HCT116 (cell line): Measurements from ENCODE around the gene SPTBN4. TPM values are rescaled to one million over a fixed set of nuclear protein-coding genes. Genes with fewer than 3 reads are reported as not detected.

Experiments used
- ATAC-seq: fragments of 200-7000 bp; cut with Tn5 transposase; 2 replicates; pipeline ENCODE4 v1.9.1; 2020; ENCODE audit warnings: mild to moderate bottlenecking, moderate library complexity
- BruUV-seq: library from RNA; stranded (reverse); fragments of 400-500 nt; replicated peaks from 2 replicates; lab custom pipeline; 2021; lab: Mats Ljungman, UMichigan
- CTCF ChIA-PET: fragments of 300-600 bp; sonication (Branson Sonifier 250); formaldehyde crosslinking; loops from one replicate; lab custom pipeline; 2021; ENCODE audit warnings: antibody characterized with exemption; lab: Charles Lee
- POLR2A ChIA-PET: fragments of 300-600, 350-600 bp; sonication (Branson Sonifier 250); formaldehyde crosslinking; loops from one replicate; lab custom pipeline; 2021; ENCODE audit warnings: antibody characterized with exemption; lab: Charles Lee
- RAD21 ChIA-PET, 2 experiments: fragments of 300-600 bp; sonication (Branson Sonifier 250); formaldehyde crosslinking; loops; one replicate each; lab custom pipeline; 2023; ENCODE audit warnings: low total read pairs in 2 of 2; ENCODE audit not compliant: uncharacterized antibody in 2 of 2, unreplicated experiment in 2 of 2, low non-redundant PET in 1 of 2; lab: Charles Lee
- DNase-seq: peaks from one replicate; pipeline ENCODE4 v3.0.0-alpha.2; 2010; ENCODE audit warnings: low read depth, low spot score
- H2AFZ ChIP-seq: fragments of 200-600 bp; shearing (Covaris generic), sonication (generic); 2 replicates; pipeline ENCODE4 v1.6.1; 2017; ENCODE audit warnings: low read depth, mixed run types, mixed read lengths, antibody characterized with exemption, low read length; ENCODE audit not compliant: poor library complexity, severe bottlenecking
- H3K27ac ChIP-seq: 2 replicates; pipeline ENCODE4 v1.5.1; 2012; ENCODE audit warnings: low read depth, low read length
- H3K27me3 ChIP-seq: fragments of 200-600 bp; sonication (generic); 2 replicates; pipeline ENCODE4 v1.6.1; 2016; ENCODE audit warnings: mixed run types, low read length, mixed read lengths; ENCODE audit not compliant: insufficient read depth
- H3K36me3 ChIP-seq, 2 experiments: fragments of 200-500 bp in 1 of 2; fragments of 200-600 bp in 1 of 2; sonication (Bioruptor generic) in 1 of 2; sonication (generic) in 1 of 2; 2 replicates each; pipeline versions ENCODE4 v1.5.1 to v1.6.1; 2014 to 2016; ENCODE audit warnings: low read length in 2 of 2, inconsistent platforms in 1 of 2, mixed read lengths in 1 of 2, mixed run types in 1 of 2; ENCODE audit not compliant: insufficient read depth in 2 of 2, control insufficient read depth in 1 of 2
- H3K4me1 ChIP-seq, 2 experiments: fragments of 200-600 bp in 1 of 2; sonication (generic) in 1 of 2; 2 replicates each; pipeline versions ENCODE4 v1.5.1 to v1.6.1; 2012 to 2017; ENCODE audit warnings: low read length in 2 of 2, inconsistent platforms in 1 of 2, mild to moderate bottlenecking in 1 of 2, mixed read lengths in 1 of 2, mixed run types in 1 of 2, moderate library complexity in 1 of 2; ENCODE audit not compliant: insufficient read depth in 2 of 2, control insufficient read depth in 1 of 2
- H3K4me2 ChIP-seq: fragments of 200-600 bp; sonication (generic); 2 replicates; pipeline ENCODE4 v1.6.1; 2017; ENCODE audit warnings: mixed run types, low read length, mixed read lengths
- H3K4me3 ChIP-seq, 2 experiments: fragments of 200-600 bp in 1 of 2; sonication (generic) in 1 of 2; replicated peaks in 1 of 2; 2 replicates each; pipeline ENCODE4 v1.5.1; 2011 to 2016; ENCODE audit warnings: low read length in 2 of 2, control low read depth in 1 of 2, low read depth in 1 of 2, mild to moderate bottlenecking in 1 of 2, mixed read lengths in 1 of 2, mixed run types in 1 of 2
- H3K79me2 ChIP-seq: fragments of 200-600 bp; sonication (generic); 2 replicates; pipeline ENCODE4 v1.6.1; 2017; ENCODE audit warnings: mild to moderate bottlenecking, mixed run types, low read length, moderate library complexity, mixed read lengths; ENCODE audit not compliant: insufficient read depth
- H3K9ac ChIP-seq: fragments of 200-600 bp; sonication (generic); 2 replicates; pipeline ENCODE4 v1.6.1; 2016; ENCODE audit warnings: low read length, mixed read lengths
- H3K9me2 ChIP-seq: fragments of 200-600 bp; sonication (generic), shearing (Covaris generic); 2 replicates; pipeline ENCODE4 v1.6.1; 2017; ENCODE audit warnings: mixed run types, mild to moderate bottlenecking, moderate library complexity; ENCODE audit not compliant: insufficient read depth
- H3K9me3 ChIP-seq, 2 experiments: fragments of 200-500 bp in 1 of 2; fragments of 200-600 bp in 1 of 2; sonication (Bioruptor generic) in 1 of 2; sonication (generic) in 1 of 2; 2 replicates each; pipeline ENCODE4 v1.6.1; 2014 to 2017; ENCODE audit warnings: low read length in 2 of 2, mixed read lengths in 2 of 2, inconsistent platforms in 1 of 2, low read depth in 1 of 2, mild to moderate bottlenecking in 1 of 2, mixed run types in 1 of 2, moderate library complexity in 1 of 2; ENCODE audit not compliant: control insufficient read depth in 1 of 2, insufficient read depth in 1 of 2
- H4K20me1 ChIP-seq: fragments of 200-600 bp; sonication (generic), shearing (Covaris generic); 2 replicates; pipeline ENCODE4 v1.6.1; 2017; ENCODE audit warnings: mixed run types, mild to moderate bottlenecking, moderate library complexity; ENCODE audit not compliant: insufficient read depth
- CTCF ChIP-seq, 3 experiments: fragments of 200-600 bp in 1 of 3; sonication (generic) in 1 of 3; IDR thresholded peaks in 2 of 3; conservative IDR thresholded peaks in 1 of 3; 2 replicates each; pipeline ENCODE4 v1.5.1; 2012 to 2017; ENCODE audit warnings: low read depth in 2 of 3, low read length in 2 of 3, antibody characterized with exemption in 1 of 3, borderline replicate concordance in 1 of 3, control low read depth in 1 of 3, mild to moderate bottlenecking in 1 of 3, mixed read lengths in 1 of 3, mixed run types in 1 of 3, moderate library complexity in 1 of 3; ENCODE audit not compliant: insufficient read depth in 1 of 3
- EGR1 ChIP-seq: IDR thresholded peaks from 2 replicates; pipeline ENCODE4 v1.6.1; 2012; ENCODE audit warnings: low read depth
- MAX ChIP-seq: IDR thresholded peaks from 2 replicates; pipeline ENCODE4 v1.6.1; 2012
- RAD21 ChIP-seq: IDR thresholded peaks from 2 replicates; pipeline ENCODE4 v1.6.1; 2012; ENCODE audit warnings: low read depth, mild to moderate bottlenecking
- intact Hi-C: fragments of 100-400 bp; cut with micrococcal nuclease; formaldehyde crosslinking; loops from 2 replicates; pipeline ENCODE4 v1.10.0; 2022
- total RNA-seq: library from RNA; stranded (reverse); gene quantifications from one replicate; pipeline ENCODE4 v1.2.1, GENCODE V29; 2021; ENCODE audit not compliant: unreplicated experiment

Gene SPTBN4
- total RNA-seq, 1 experiment from 2014 or later: 4.6 TPM

GRCh38 chr19:40519352-40520322 is 52.8 kb downstream of the SPTBN4 start:
- POLR2A ChIA-PET: no interaction called here
- TF ChIP-seq RAD21 (0 out of 2 replicates have a peak, but pooled peaks have one; percentile 19), EGR1 (no peak), CTCF (IDR thresholded peaks at IDR 0.05 in 2 of 3, conservative IDR thresholded peaks at IDR 0.05 in 1 of 3; ENCODE audit: borderline replicate concordance in 1 of 3, insufficient read depth in 1 of 3, low read depth in 2 of 3, low read length in 2 of 3) (peak in 2 of 3 experiments; percentile 11 to 15; a peak in 1 of 6 replicates), MAX (peak; percentile 76)
- Histone ChIP-seq H3K27me3 (no peaks in the 10 kb centered on the region), H3K9me3 (no peaks in the 10 kb centered on the region), H3K4me1 (peaks cover 6 to 23% of the 10 kb centered on the region in 2 experiments), H3K9ac (no peak overlapping the region), H3K4me3 (no peak overlapping the region), H4K20me1 (no peaks in the 10 kb centered on the region), H3K4me2 (no peak overlapping the region), H3K27ac (no peak overlapping the region), H3K9me2 (no peaks in the 10 kb centered on the region), H3K36me3 (no peaks in the 10 kb centered on the region), H3K79me2 (no peaks in the 10 kb centered on the region), H2AFZ (no peak overlapping the region)
- CTCF ChIA-PET: interaction anchor here (1.0 kb wide), 1 partner anchor 10 kb away, joined by 3 read pairs; no protein-coding TSS in a partner anchor
- no TSS peak for BruUV-seq
- RAD21 ChIA-PET: no interaction called here
- intact Hi-C loops: loop anchor here (5.0 to 10.0 kb wide), 3 partner anchors 78 to 375 kb away; no protein-coding TSS in a partner anchor
- peak; percentile 63 for ATAC-seq
- no peak for DNase-seq
